Neural cell (in vitro differentiated cells): Measurements from ENCODE around the gene TCFL5.

Source experiments
- CTCF ChIP-seq: fragments of 450-650 bp; IDR thresholded peaks from 2 replicates; pipeline ENCODE4 v1.5.1; 2014; ENCODE audit warnings: antibody characterized with exemption, mild to moderate bottlenecking, moderate library complexity; ENCODE audit not compliant: poor library complexity, severe bottlenecking
- EP300 ChIP-seq: fragments of 450-650 bp; conservative IDR thresholded peaks from 2 replicates; pipeline ENCODE4 v1.6.1; 2014; ENCODE audit warnings: antibody characterized with exemption, mild to moderate bottlenecking, moderate library complexity; ENCODE audit not compliant: poor library complexity, severe bottlenecking
- EZH2 ChIP-seq: fragments of 200-600, 300-800 bp; shearing (Covaris generic), sonication (generic); IDR thresholded peaks from 2 replicates; pipeline ENCODE4 v1.6.1; 2014; ENCODE audit warnings: antibody characterized with exemption, low read length, borderline replicate concordance, mild to moderate bottlenecking; ENCODE audit not compliant: insufficient read depth, poor library complexity, severe bottlenecking
- MXI1 ChIP-seq: fragments of 450-650 bp; conservative IDR thresholded peaks from 2 replicates; pipeline ENCODE4 v1.6.1; 2014; ENCODE audit warnings: antibody characterized with exemption, mild to moderate bottlenecking; ENCODE audit not compliant: poor library complexity, severe bottlenecking
- POLR2AphosphoS5 ChIP-seq: IDR thresholded peaks from 2 replicates; pipeline ENCODE4 v1.6.1; 2012
- RAD21 ChIP-seq: fragments of 450-650 bp; conservative IDR thresholded peaks from 2 replicates; pipeline ENCODE4 v1.6.1; 2014; ENCODE audit warnings: antibody characterized with exemption, mild to moderate bottlenecking, moderate library complexity
- TAF1 ChIP-seq: IDR thresholded peaks from 2 replicates; pipeline ENCODE4 v1.6.1; 2012; ENCODE audit warnings: low read depth

- TF ChIP-seq POLR2AphosphoS5 (no peak), CTCF (no peak), TAF1 (no peak), EZH2 (no peak), RAD21 (no peak), MXI1 (no peak), EP300 (no peak)
Observed at GRCh38 chr20:62832212-62832922, 29.3 kb downstream of the TCFL5 start.
